H1 (cell line): Measurements from ENCODE around the gene MLN. TPM values are rescaled to one million over a fixed set of nuclear protein-coding genes. Genes with fewer than 3 reads are reported as not detected.

ENCODE experiments used
- ATF3 ChIP-seq: IDR thresholded peaks from 2 replicates; pipeline ENCODE4 v1.6.1; 2011; ENCODE audit warnings: low read depth, mild to moderate bottlenecking, low read length; ENCODE audit not compliant: insufficient read depth
- CHD1 ChIP-seq: IDR thresholded peaks from 2 replicates; pipeline ENCODE4 v1.6.1; 2012; ENCODE audit warnings: low read depth, low read length, improper control_type of control experiment
- FOSL1 ChIP-seq: IDR thresholded peaks from 2 replicates; pipeline ENCODE4 v1.6.1; 2011; ENCODE audit warnings: mild to moderate bottlenecking, low read depth, low read length, moderate library complexity; ENCODE audit not compliant: insufficient read depth
- GABPA ChIP-seq: IDR thresholded peaks from 2 replicates; pipeline ENCODE4 v1.6.1; 2011; ENCODE audit warnings: mild to moderate bottlenecking, low read length, moderate library complexity, borderline replicate concordance; ENCODE audit not compliant: insufficient read depth
- JUND ChIP-seq: IDR thresholded peaks from 2 replicates; pipeline ENCODE4 v1.6.1; 2011; ENCODE audit warnings: mild to moderate bottlenecking, improper control_type of control experiment, low read length
- KDM4A ChIP-seq: IDR thresholded peaks from one replicate; pipeline ENCODE4 v1.7.1; 2012; ENCODE audit warnings: low read depth, mild to moderate bottlenecking, moderate library complexity, low read length, inconsistent platforms; ENCODE audit not compliant: severe bottlenecking
- SAP30 ChIP-seq: fragments of 300-600 bp; sonication (generic); IDR thresholded peaks from 2 replicates; pipeline ENCODE4 v1.7.1; 2012; ENCODE audit warnings: low read length, moderate library complexity, mild to moderate bottlenecking, inconsistent platforms; ENCODE audit not compliant: insufficient read depth, insufficient replicate concordance
- SIRT6 ChIP-seq: IDR thresholded peaks from one replicate; pipeline ENCODE4 v1.7.1; 2012; ENCODE audit warnings: low read length, inconsistent platforms
- TAF7 ChIP-seq: optimal IDR thresholded peaks from 2 replicates; pipeline ENCODE3; 2011; ENCODE audit warnings: low read depth, mild to moderate bottlenecking, inconsistent platforms, low read length, moderate library complexity, borderline replicate concordance
- YY1 ChIP-seq: IDR thresholded peaks from 2 replicates; pipeline ENCODE4 v1.6.1; 2011; ENCODE audit warnings: low read depth, mild to moderate bottlenecking, low read length
- polyA plus RNA-seq, 7 experiments: library from polyadenylated mRNA; depleted of rRNA in 3 of 7; stranded (reverse) in 5 of 7; unstranded in 2 of 7; fragments of >200 nt in 5 of 7; fragments of 200-250 nt in 2 of 7; gene quantifications; 1 replicate in 5 of 7; 2 replicates in 1 of 7; 4 replicates in 1 of 7; pipeline versions ENCODE4 v1.2.1 to v1.2.3, GENCODE V29; 2011 to 2013; ENCODE audit warnings: missing spikeins in 2 of 7, mixed read lengths in 2 of 7
- total RNA-seq: library from RNA; stranded (reverse); fragmentation: NEBNext Ultra II Directional; extraction: Animal tissue kit (Norgen Biotek cat#: 25700); gene quantifications from 2 replicates; pipeline ENCODE4 v1.2.1, GENCODE V29; 2021

Gene MLN
- total and polyA plus RNA-seq, 2 of the 8 experiments (the other 6 are each of a cell fraction or from before 2014, with no cell fraction given), result not detected

- TF ChIP-seq SIRT6, result no peak
- TF ChIP-seq KDM4A, result no peak
- TF ChIP-seq SAP30, result no peak
- TF ChIP-seq TAF7, result no peak
- TF ChIP-seq CHD1, result no peak
- no peak for TF ChIP-seq ATF3
- TF ChIP-seq JUND, result no peak
- TF ChIP-seq FOSL1, result no peak
- TF ChIP-seq YY1, result no peak
- TF ChIP-seq GABPA, result no peak
- TF ChIP-seq, all 59 proteins: peak for 0
Observed at GRCh38 chr6:33843131-33844121, 39.6 kb upstream of the MLN start (continued).
